PC-9 (cell line): ENCODE results near the gene PHACTR3. TPM values are rescaled to one million over a fixed set of nuclear protein-coding genes. Genes with fewer than 3 reads are reported as not detected.

Experiments used
- BruUV-seq: library from RNA; stranded (reverse); fragments of 400-500 nt; replicated peaks from 2 replicates; lab custom pipeline; 2021; lab: Mats Ljungman, UMichigan
- CTCF ChIA-PET: fragments of 300-600 bp; sonication (Branson Sonifier 250); formaldehyde crosslinking; loops from one replicate; lab custom pipeline; 2022; ENCODE audit warnings: antibody characterized with exemption; lab: Charles Lee
- POLR2A ChIA-PET: fragments of 300-600 bp; sonication (Branson Sonifier 250); formaldehyde crosslinking; loops from one replicate; lab custom pipeline; 2022; ENCODE audit warnings: antibody characterized with exemption; ENCODE audit not compliant: unreplicated experiment; lab: Charles Lee
- DNase-seq, 2 experiments: peaks; one replicate each; pipeline versions ENCODE4 v3.0.0 to v3.0.0-alpha.2; 2015 to 2022; ENCODE audit warnings: mixed read lengths in 1 of 2
- H2AFZ ChIP-seq: fragments of 200-600 bp; sonication (generic); 2 replicates; pipeline ENCODE4 v1.8.1; 2017; ENCODE audit warnings: antibody characterized with exemption
- H3F3A ChIP-seq: fragments of 200-600 bp; sonication (generic); 2 replicates; pipeline ENCODE4 v1.8.1; 2017; ENCODE audit warnings: antibody characterized with exemption, mild to moderate bottlenecking, low read depth; ENCODE audit not compliant: insufficient read depth
- H3K27ac ChIP-seq: fragments of 200-600 bp; sonication (generic); 2 replicates; pipeline ENCODE4 v1.6.1; 2016; ENCODE audit warnings: mixed run types
- H3K27me3 ChIP-seq: fragments of 200-600 bp; sonication (generic); 2 replicates; pipeline ENCODE4 v1.6.1; 2016; ENCODE audit warnings: low read depth, mixed run types; ENCODE audit not compliant: insufficient read depth
- H3K36me3 ChIP-seq: fragments of 200-600 bp; sonication (generic); 2 replicates; pipeline ENCODE4 v1.6.1; 2016; ENCODE audit warnings: low read depth, mixed run types
- H3K4me1 ChIP-seq: fragments of 200-600 bp; sonication (generic); replicated peaks from 2 replicates; pipeline ENCODE4 v1.6.1; 2016; ENCODE audit warnings: mixed run types; ENCODE audit not compliant: insufficient read depth
- H3K4me2 ChIP-seq: fragments of 200-600 bp; sonication (generic); 2 replicates; pipeline ENCODE4 v1.6.1; 2017; ENCODE audit warnings: mixed run types
- H3K4me3 ChIP-seq: fragments of 200-600 bp; sonication (generic); 2 replicates; pipeline ENCODE4 v1.6.1; 2016; ENCODE audit warnings: mixed run types
- H3K79me2 ChIP-seq: fragments of 200-600 bp; sonication (generic); 2 replicates; pipeline ENCODE4 v1.6.1; 2017; ENCODE audit warnings: low read depth, mixed run types
- H3K9me2 ChIP-seq: fragments of 200-600 bp; sonication (generic); 2 replicates; pipeline ENCODE4 v1.8.1; 2017; ENCODE audit warnings: mild to moderate bottlenecking; ENCODE audit not compliant: insufficient read depth
- H3K9me3 ChIP-seq: fragments of 200-600 bp; sonication (generic); 2 replicates; pipeline ENCODE4 v1.8.1; 2016; ENCODE audit warnings: low read depth; ENCODE audit not compliant: insufficient read depth
- H4K20me1 ChIP-seq: fragments of 200-600 bp; sonication (generic); 2 replicates; pipeline ENCODE4 v1.8.1; 2017; ENCODE audit not compliant: insufficient read depth
- CTCF ChIP-seq: fragments of 200-600 bp; sonication (generic); conservative IDR thresholded peaks from 2 replicates; pipeline ENCODE4 v1.6.1; 2017; ENCODE audit warnings: mixed run types, antibody characterized with exemption, mild to moderate bottlenecking, moderate library complexity
- EZH2 ChIP-seq: fragments of 200-600 bp; sonication (generic); IDR thresholded peaks from 2 replicates; pipeline ENCODE4 v1.8.0; 2017; ENCODE audit warnings: antibody characterized with exemption, low read depth
- intact Hi-C: fragments of 100-400 bp; cut with micrococcal nuclease; formaldehyde crosslinking; loops from one replicate; pipeline ENCODE4 v1.10.0; 2022; ENCODE audit not compliant: unreplicated experiment
- total RNA-seq: library from RNA; stranded (reverse); gene quantifications from 2 replicates; pipeline ENCODE4 v1.2.3, GENCODE V29; 2021

PHACTR3 gene
- total RNA-seq, 1 experiment from 2014 or later, result 0.41 TPM

- H3K4me3 ChIP-seq, result no peak overlapping the region
- BruUV-seq, result no TSS peak
- no peak overlapping the region for H3K4me2 ChIP-seq
- no peak for DNase-seq
- peaks cover 86% of the 10 kb centered on the region for H3K27me3 ChIP-seq
- H3K27ac ChIP-seq, result no peak overlapping the region
- no peak overlapping the region for H2AFZ ChIP-seq
- H3F3A ChIP-seq, result no peaks in the 10 kb centered on the region
- no peaks in the 10 kb centered on the region for H3K9me2 ChIP-seq
- H4K20me1 ChIP-seq, result no peaks in the 10 kb centered on the region
- no peaks in the 10 kb centered on the region for H3K4me1 ChIP-seq
- H3K36me3 ChIP-seq, result no peaks in the 10 kb centered on the region
- H3K79me2 ChIP-seq, result no peaks in the 10 kb centered on the region
- H3K9me3 ChIP-seq, result no peaks in the 10 kb centered on the region
- ChIA-PET POLR2A (no interaction called here), CTCF (no interaction called here)
- no peak for TF ChIP-seq CTCF
- no peak for TF ChIP-seq EZH2
- intact Hi-C loops, result no loop called here
These were observed 85.8 kb downstream of the PHACTR3 start for GRCh38 chr20:59690101-59690500.

GRCh38 chr20:59690976-59691375 is 86.6 kb downstream of the PHACTR3 start:
- Histone ChIP-seq H3K4me2 (no peak overlapping the region), H3K4me3 (no peak overlapping the region), H3K79me2 (no peaks in the 10 kb centered on the region), H3K36me3 (no peaks in the 10 kb centered on the region), H3K27ac (no peak overlapping the region), H3K4me1 (no peaks in the 10 kb centered on the region), H3K27me3 (peaks cover 86% of the 10 kb centered on the region), H2AFZ (no peak overlapping the region), H3K9me2 (no peaks in the 10 kb centered on the region), H4K20me1 (no peaks in the 10 kb centered on the region), H3K9me3 (no peaks in the 10 kb centered on the region), H3F3A (no peaks in the 10 kb centered on the region)
- intact Hi-C loops, result no loop called here
- no TSS peak for BruUV-seq
- ChIA-PET CTCF (no interaction called here), POLR2A (no interaction called here)
- DNase-seq, result no peak
- no peak for TF ChIP-seq EZH2

- BruUV-seq, result no TSS peak
- CTCF ChIA-PET, result no interaction called here
These were observed 87.8 kb downstream of the PHACTR3 start for GRCh38 chr20:59692139-59692538.

More at GRCh38 chr20:59692139-59692538, 87.8 kb downstream of the PHACTR3 start:
- Histone ChIP-seq H3K27ac (no peak overlapping the region), H3K4me1 (no peaks in the 10 kb centered on the region), H3K27me3 (peaks cover 93% of the 10 kb centered on the region), H3K4me2 (no peak overlapping the region), H3K79me2 (no peaks in the 10 kb centered on the region), H3K9me3 (no peaks in the 10 kb centered on the region), H2AFZ (no peak overlapping the region), H3K36me3 (no peaks in the 10 kb centered on the region), H4K20me1 (no peaks in the 10 kb centered on the region), H3F3A (no peaks in the 10 kb centered on the region), H3K4me3 (no peak overlapping the region), H3K9me2 (no peaks in the 10 kb centered on the region)
- DNase-seq, result no peak
- POLR2A ChIA-PET, result no interaction called here
- TF ChIP-seq EZH2, result no peak
- TF ChIP-seq CTCF, result no peak
- intact Hi-C loops, result no loop called here
